Measurements from ENCODE around the gene ELP4. TPM values are rescaled to one million over a fixed set of nuclear protein-coding genes. Genes with fewer than 3 reads are reported as not detected.
"Not testable (repeated sequence)": the region's sequence is repeated elsewhere in the genome, so short reads cannot be mapped to it uniquely, and the experiment has no call there.

The ELP4 gene
- total RNA-seq, 1 donor from 2014 or later = 147 TPM

DNA sequence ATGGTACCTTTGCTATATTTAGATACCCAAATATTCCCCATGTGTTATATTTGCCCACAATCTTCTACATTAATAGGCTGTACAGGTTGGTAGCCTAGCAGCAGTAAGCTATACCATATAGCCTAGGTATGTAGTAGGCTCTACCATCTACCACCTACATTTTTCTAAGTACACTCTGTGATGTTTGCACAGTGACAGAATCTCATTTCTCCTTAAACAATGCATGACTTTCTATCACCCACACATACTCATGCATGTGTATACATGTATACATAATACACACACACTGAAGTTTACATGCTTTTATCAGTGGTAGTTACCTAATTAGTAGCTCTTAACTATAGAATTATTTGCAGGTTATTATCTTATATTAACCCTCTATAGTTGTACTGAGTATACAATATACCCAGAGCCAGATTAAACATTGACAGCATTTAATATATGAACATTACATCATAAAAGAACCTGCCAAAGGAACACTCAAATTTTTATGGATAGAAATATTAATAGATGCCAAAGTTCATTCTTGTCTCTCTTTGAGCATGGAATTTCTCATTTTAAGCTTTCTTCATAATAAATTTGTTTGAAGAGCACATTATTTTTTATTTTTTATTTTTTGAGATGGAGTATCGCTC is 51.4 kb downstream of the ELP4 start:
- H3F3A ChIP-seq (ENCODE audit: low read depth) = peaks cover 20% of the 10 kb centered on the region
- H3K27ac Mint-ChIP-seq = no peak overlapping the region
- H3K4me2 ChIP-seq = no peak overlapping the region
- H3K36me3 Mint-ChIP-seq = peaks cover 17% of the 10 kb centered on the region
- peaks cover 30% of the 10 kb centered on the region for H3K4me1 ChIP-seq
- DNase-seq (ENCODE audit: low spot score) = no peak
- H3K9ac ChIP-seq = no peak overlapping the region
- no peak overlapping the region for H3K4me3 Mint-ChIP-seq
- H3K4me1 Mint-ChIP-seq = peaks cover 42% of the 10 kb centered on the region
- peaks cover 12% of the 10 kb centered on the region for H3K9me3 ChIP-seq (ENCODE audit: low read depth)
- no peak for TF ChIP-seq EZH2phosphoT487 (IDR thresholded peaks at IDR 0.05)
- TF ChIP-seq, protein P1, sequence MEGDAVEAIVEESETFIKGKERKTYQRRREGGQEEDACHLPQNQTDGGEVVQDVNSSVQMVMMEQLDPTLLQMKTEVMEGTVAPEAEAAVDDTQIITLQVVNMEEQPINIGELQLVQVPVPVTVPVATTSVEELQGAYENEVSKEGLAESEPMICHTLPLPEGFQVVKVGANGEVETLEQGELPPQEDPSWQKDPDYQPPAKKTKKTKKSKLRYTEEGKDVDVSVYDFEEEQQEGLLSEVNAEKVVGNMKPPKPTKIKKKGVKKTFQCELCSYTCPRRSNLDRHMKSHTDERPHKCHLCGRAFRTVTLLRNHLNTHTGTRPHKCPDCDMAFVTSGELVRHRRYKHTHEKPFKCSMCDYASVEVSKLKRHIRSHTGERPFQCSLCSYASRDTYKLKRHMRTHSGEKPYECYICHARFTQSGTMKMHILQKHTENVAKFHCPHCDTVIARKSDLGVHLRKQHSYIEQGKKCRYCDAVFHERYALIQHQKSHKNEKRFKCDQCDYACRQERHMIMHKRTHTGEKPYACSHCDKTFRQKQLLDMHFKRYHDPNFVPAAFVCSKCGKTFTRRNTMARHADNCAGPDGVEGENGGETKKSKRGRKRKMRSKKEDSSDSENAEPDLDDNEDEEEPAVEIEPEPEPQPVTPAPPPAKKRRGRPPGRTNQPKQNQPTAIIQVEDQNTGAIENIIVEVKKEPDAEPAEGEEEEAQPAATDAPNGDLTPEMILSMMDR (IDR thresholded peaks at IDR 0.05) = no peak
- no peak for TF ChIP-seq EZH2 (IDR thresholded peaks at IDR 0.05)
- H3K36me3 ChIP-seq = peaks cover 6% of the 10 kb centered on the region
- no peaks in the 10 kb centered on the region for H3K27me3 Mint-ChIP-seq (ENCODE audit: insufficient read depth, low read depth)
- H3K79me2 ChIP-seq (ENCODE audit: low read depth) = peaks cover 28% of the 10 kb centered on the region
- peaks cover 24% of the 10 kb centered on the region for H3K9me3 Mint-ChIP-seq
- H2AFZ ChIP-seq (replicated peaks) = no peak overlapping the region
- H3K27ac ChIP-seq = no peak overlapping the region
- no peaks in the 10 kb centered on the region for H3K27me3 ChIP-seq
- no peaks in the 10 kb centered on the region for H4K20me1 ChIP-seq (ENCODE audit: low read depth)
- no peak overlapping the region for H3K4me3 ChIP-seq

DNA sequence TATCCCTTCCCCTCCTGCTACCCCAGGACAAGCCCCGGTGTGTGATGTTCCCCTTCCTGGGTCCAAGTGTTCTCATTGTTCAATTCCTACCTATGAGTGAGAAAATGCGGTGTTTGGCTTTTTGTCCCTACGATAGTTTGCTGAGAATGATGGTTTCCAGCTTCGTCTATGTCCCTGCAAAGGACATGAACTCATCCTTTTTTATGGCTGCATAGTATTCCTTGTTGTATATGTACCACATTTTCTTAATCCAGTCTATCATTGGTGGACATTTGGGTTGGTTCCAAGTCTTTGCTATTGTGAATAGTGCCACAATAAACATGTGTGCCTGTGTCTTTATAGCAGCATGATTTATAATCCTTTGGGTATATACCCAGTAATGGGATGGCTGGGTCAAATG is 55.0 kb downstream of the ELP4 start:
- H3K4me3 Mint-ChIP-seq; H3F3A ChIP-seq (ENCODE audit: low read depth); H3K4me2 ChIP-seq; H3K4me3 ChIP-seq; DNase-seq (ENCODE audit: low spot score); H3K9ac ChIP-seq; H3K27ac Mint-ChIP-seq; H3K27me3 Mint-ChIP-seq (ENCODE audit: insufficient read depth, low read depth); H4K20me1 ChIP-seq (ENCODE audit: low read depth); H2AFZ ChIP-seq (replicated peaks); H3K27ac ChIP-seq; H3K27me3 ChIP-seq; H3K4me1 ChIP-seq: not testable (repeated sequence)
- Histone ChIP-seq H3K79me2 (ENCODE audit: low read depth) (peaks cover 35% of the 10 kb centered on the region), H3K36me3 (peaks cover 34% of the 10 kb centered on the region), H3K9me3 (ENCODE audit: low read depth) (peaks cover 23% of the 10 kb centered on the region)
- Mint-ChIP-seq H3K36me3 (peaks cover 40% of the 10 kb centered on the region), H3K9me3 (peaks cover 52% of the 10 kb centered on the region), H3K4me1 (peaks cover 13% of the 10 kb centered on the region)

DNA sequence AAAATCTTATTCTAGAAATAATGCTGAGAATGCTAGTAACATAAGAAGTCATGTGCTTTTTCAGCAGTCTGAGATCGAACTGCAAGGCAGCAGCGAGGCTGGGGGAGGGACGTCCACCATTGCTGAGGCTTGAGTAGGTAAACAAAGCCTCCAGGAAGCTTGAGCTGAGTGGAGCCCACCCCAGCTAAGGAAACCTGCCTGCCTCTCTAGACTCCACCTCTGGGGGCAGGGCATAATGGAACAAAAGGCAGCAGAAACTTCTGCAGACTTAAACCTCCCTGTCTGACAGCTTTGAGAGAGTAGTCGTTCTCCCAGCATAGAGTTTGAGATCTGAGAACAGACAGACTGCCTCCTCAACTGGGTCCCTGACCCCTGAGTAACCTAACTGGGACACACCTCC is 64.6 kb downstream of the ELP4 start:
- H3K4me3 ChIP-seq; H3K79me2 ChIP-seq (ENCODE audit: low read depth); H3K4me3 Mint-ChIP-seq; H2AFZ ChIP-seq (replicated peaks); H3K27me3 ChIP-seq; H3K4me2 ChIP-seq; H3F3A ChIP-seq (ENCODE audit: low read depth); H3K27ac ChIP-seq; H3K27ac Mint-ChIP-seq; DNase-seq (ENCODE audit: low spot score); H3K9ac ChIP-seq; H3K27me3 Mint-ChIP-seq (ENCODE audit: insufficient read depth, low read depth); H3K4me1 Mint-ChIP-seq; H3K4me1 ChIP-seq; H4K20me1 ChIP-seq (ENCODE audit: low read depth): not testable (repeated sequence)
- peaks cover 12% of the 10 kb centered on the region for H3K9me3 ChIP-seq (ENCODE audit: low read depth)
- peaks cover 77% of the 10 kb centered on the region for H3K9me3 Mint-ChIP-seq
- peaks cover 22% of the 10 kb centered on the region for H3K36me3 ChIP-seq
- H3K36me3 Mint-ChIP-seq = peaks cover 55% of the 10 kb centered on the region

DNA sequence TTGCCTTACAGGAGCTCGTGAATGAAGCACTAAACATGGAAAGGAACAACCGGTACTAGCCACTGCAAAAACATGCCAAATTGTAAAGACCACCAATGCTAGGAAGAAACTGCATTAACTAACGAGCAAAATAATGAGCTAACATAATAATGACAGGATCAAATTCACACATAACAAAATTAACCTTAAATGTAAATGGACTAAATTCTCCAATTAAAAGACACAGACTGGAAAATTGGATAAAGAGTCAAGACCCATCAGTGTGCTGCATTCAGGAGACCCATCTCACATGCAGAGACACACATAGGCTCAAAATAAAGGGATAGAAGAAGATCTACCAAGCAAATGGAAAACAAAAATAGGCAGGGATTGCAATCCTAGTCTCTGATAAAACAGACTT is 66.2 kb downstream of the ELP4 start:
- peaks cover 49% of the 10 kb centered on the region for H3K36me3 Mint-ChIP-seq
- H3K36me3 ChIP-seq = peaks cover 20% of the 10 kb centered on the region
- not testable (repeated sequence) for H2AFZ ChIP-seq (replicated peaks); H3K4me1 ChIP-seq; H3K27ac ChIP-seq; H3K4me1 Mint-ChIP-seq; H3K4me2 ChIP-seq; H3K4me3 Mint-ChIP-seq; H4K20me1 ChIP-seq (ENCODE audit: low read depth); DNase-seq (ENCODE audit: low spot score); H3K4me3 ChIP-seq; H3K27ac Mint-ChIP-seq; H3K79me2 ChIP-seq (ENCODE audit: low read depth); H3K27me3 Mint-ChIP-seq (ENCODE audit: insufficient read depth, low read depth); H3K27me3 ChIP-seq; H3F3A ChIP-seq (ENCODE audit: low read depth); H3K9ac ChIP-seq
- H3K9me3 ChIP-seq (ENCODE audit: low read depth) = peaks cover 12% of the 10 kb centered on the region
- peaks cover 68% of the 10 kb centered on the region for H3K9me3 Mint-ChIP-seq

DNA sequence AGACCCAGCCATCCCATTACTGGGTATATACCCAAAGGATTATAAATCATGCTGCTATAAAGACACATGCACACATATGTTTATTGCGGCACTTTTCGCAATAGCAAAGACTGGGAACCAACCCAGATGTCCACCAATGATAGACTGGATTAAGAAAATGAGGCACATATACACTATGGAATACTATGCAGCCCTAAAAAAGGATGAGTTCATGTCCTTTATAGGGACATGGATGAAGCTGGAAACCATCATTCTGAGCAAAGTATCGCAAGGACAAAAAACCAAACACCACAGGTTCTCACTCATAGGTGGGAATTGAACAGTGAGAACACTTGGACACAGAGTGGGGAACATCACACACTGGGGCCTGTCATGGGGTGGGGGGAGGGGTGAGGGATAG is 69.8 kb downstream of the ELP4 start:
- Mint-ChIP-seq H3K36me3 (peaks cover 45% of the 10 kb centered on the region), H3K9me3 (peaks cover 50% of the 10 kb centered on the region), H3K4me1 (peaks cover 17% of the 10 kb centered on the region)
- Histone ChIP-seq H3K4me1 (peaks cover 14% of the 10 kb centered on the region), H3K9me3 (ENCODE audit: low read depth) (peaks cover 12% of the 10 kb centered on the region), H3K36me3 (peaks cover 14% of the 10 kb centered on the region), H3F3A (ENCODE audit: low read depth) (peaks cover 14% of the 10 kb centered on the region), H3K79me2 (ENCODE audit: low read depth) (peaks cover 12% of the 10 kb centered on the region)
- DNase-seq (ENCODE audit: low spot score); H2AFZ ChIP-seq (replicated peaks); H3K27me3 Mint-ChIP-seq (ENCODE audit: insufficient read depth, low read depth); H3K4me3 Mint-ChIP-seq; H4K20me1 ChIP-seq (ENCODE audit: low read depth); H3K4me3 ChIP-seq; H3K27ac Mint-ChIP-seq; H3K27me3 ChIP-seq; H3K4me2 ChIP-seq; H3K9ac ChIP-seq; H3K27ac ChIP-seq: not testable (repeated sequence)

All from neural progenitor cell (in vitro differentiated cells).